D341Med (cell line): ENCODE results near the gene TMEM72.

Source experiments
- DNase-seq: peaks from one replicate; pipeline ENCODE4 v3.0.0; 2012; ENCODE audit warnings: low spot score

TMEM72 gene

DNA sequence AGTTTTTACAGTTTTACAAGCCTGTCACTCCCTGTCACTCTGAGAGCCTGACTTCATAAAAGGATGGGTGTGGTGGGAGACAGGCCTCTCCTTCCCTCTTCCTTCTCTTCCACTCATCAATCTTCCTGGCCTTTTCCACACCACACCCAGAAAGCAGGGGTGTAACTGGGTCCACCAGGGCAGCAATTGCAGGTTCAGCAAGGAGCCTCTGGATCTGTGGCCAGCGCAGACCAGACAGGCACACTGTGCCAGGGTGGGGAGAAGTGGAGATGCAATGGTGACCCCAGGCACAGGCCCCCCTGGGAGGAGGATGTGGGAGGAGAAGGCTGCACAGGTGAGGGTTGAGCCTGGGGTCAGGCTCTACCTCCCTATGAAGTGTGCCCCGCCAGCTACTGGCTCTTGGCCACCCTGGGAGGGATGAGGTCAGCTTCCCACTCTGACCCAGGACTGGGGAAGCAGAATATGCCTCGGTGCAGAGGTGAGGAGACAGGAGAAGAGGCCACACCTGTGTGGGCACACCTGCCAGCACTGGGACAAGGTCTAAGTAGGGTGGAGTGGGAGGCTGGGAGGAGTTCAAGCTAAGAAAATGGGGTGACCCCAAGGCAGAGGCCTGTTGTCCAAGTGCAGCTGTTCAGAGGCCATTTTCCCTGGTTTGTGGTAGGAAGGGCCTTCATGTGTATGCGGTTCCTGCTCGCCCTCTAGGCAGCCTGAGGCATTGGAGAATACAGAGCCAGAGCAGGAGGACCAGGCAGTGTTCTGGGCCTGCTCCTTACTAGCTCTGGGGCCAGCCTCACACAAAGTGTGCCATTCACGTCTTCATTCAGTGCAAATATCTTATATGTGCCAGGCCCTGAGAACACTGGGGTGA, 20.2 kb upstream of the TMEM72 start:
- DNase-seq, result no peak

GRCh38 chr10:44891721-44892120, 19.4 kb upstream of the TMEM72 start:
- no peak for DNase-seq

- DNase-seq, result no peak
Measured at GRCh38 chr10:44893604-44894468, 17.3 kb upstream of the TMEM72 start.

DNA sequence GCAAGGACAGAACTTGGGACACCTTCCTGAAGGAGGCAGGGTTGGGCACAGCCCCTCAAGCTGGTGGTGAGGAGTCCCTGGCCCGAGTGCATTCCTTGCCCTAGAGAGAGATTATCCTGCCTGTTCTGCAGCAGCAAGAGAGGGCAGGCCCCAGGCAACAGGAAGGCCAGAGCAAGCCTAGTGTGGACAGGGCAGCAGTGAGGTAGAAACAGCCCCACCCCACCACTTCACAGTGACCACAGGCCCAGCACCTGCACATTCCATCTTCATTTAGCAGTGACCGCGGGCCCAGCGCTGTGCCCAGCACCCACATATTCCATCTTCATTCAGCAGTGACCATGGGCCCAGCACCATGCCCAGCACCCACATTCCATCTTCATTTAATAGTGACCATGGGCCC, 16.4 kb upstream of the TMEM72 start:
- DNase-seq, result no peak

- DNase-seq, result no peak
Measured at GRCh38 chr10:44895280-44895679, 15.9 kb upstream of the TMEM72 start.

GRCh38 chr10:44897049-44897448, 14.1 kb upstream of the TMEM72 start:
- no peak for DNase-seq

DNA sequence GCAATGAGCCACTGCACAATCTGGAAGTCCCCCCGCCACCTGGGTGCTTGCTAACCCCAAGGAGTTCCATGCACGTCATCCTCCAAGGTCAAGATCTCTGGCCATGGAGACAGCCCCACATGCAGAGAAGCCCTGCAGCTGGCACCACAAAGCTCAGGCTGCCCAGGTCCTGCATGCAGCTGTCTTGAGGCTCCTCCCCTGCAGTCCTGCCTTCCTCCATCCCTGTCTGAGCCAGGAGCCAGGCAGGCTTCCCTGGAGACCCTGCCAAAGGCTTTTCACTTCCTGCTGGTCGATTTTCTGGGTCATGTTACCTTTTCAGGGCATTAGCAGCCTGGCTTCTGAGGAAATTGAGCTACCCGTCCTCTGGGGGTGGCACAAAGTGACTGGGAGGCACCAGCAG, 12.5 kb upstream of the TMEM72 start:
- DNase-seq, result no peak

DNA sequence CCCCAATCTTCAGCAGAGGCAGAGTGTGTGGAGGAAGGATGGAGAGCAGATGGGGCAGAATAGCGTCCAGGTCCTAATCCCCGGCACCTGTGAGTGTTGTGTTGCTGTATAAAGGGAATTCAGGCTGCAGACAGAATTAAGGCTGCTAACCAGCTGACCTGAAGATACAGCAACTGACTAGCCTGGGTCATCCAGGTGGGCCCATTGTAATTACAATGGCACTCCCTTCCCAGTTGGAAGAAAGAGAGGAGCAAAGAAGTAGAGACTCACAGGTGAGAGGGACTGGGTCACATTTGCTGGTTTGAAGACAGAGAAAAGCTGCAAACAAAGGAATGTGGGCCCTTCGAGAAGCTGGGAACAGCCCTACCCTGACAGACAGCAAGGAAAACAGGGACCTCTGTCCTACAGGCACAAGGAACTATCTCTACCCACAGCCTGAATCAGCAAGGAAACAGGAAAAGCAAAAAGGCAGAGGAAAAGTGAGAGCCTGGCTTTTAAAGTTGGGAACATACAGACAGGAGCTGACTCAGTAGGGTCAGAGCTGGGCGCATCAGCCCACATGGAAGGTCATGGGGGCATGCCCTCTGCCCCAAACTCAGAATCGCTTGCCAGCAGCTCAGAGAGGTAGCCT, 11.6 kb upstream of the TMEM72 start:
- no peak for DNase-seq

DNA sequence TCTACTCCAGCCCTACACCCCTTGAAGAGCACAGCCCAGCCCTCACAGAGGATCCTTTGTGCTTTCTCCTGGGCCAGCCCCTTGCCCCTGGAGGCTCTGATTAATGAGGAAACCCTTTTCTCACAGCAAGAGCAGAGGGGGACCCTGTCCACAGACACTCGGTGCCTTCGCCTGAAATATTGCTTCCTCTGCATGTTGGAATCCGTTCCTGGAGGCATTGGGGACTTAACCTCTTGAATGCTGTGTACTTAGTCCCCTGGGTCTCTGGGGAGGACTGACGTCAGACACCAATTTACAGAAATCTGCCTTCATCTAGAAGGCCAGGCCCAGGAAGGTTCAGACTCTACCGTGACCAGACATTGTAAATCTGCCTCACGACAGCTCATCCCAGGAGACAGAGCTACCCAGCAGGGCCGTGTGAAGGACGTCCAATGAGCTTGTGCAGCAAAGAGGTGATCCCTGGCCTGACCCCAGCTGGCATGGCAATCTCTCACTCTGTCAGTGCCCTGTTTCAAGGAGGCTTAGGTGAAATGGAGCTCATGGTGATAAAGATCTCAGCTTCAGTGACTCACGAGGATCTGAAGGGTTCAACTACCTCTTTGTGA, 8.1 kb upstream of the TMEM72 start:
- DNase-seq, result no peak

- DNase-seq, result no peak
Measured at GRCh38 chr10:44906486-44906885, 4.7 kb upstream of the TMEM72 start.

GRCh38 chr10:44907556-44907955, 3.6 kb upstream of the TMEM72 start:
- DNase-seq, result no peak

DNA sequence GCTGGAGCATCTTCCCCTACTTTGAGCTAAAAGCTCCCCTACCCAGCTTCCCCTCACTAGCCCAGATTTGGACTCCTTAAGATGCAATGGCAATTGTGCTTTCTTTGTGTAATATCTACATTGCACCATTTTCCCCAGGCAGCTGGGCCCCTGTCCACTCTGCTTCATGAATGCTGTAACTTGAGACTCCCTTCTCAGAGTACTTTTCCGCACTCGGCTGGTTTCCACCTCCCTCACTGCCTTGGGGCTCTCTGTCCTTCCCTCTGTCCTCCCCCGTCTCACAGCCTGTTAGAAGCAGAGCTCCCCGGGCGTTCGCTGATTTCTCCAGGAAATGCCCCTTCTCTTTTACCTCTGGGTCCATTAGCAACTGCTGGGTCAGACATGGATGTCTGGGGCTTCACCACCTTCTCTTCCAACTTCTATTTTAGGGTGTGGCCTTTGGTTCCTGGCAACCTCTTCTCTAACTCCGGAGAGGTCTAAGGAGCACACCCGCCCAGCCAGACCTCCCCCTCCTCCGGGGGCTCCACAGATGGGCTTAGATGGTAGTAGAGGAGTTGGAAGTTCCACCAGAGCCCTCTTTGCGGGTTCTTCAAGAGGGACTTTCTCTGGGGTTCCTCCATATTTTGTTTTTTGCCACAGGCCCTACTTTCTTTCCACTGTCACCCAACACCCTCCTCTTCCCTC, 2.9 kb upstream of the TMEM72 start:
- DNase-seq, result no peak

DNA sequence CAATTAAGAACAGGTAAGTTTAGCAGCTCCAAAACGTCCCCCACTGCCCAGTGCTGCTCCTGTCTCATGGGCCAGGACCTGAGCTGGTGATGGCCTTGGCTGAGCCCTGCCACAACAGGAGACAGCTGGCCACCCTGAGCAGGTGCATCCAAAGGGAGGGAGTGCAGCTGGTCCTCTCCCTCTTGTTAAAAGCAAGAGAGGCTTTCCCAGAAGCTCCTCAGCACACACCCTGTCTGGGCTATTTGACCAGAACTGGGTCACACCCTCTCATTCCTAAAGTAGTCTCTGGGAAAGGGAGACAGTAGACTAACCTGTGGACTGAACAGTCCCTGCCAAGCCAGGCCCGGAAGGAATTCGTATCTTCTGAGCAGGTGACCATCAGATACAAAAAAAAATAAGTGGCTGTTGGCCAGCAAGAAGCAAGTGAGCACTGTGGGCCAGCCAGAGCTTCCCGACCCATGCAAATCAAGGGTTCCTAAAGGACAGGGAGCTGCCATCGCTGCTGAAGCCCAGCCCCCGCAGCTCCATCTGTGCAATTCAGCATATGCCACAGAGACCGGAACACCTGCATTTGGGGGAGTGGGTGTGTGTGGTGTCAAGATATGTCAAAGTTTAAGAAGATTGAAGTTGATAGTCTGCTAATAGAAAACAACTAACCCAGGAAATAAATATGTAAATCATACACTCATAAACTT, 2.1 kb upstream of the TMEM72 start:
- no peak for DNase-seq

GRCh38 chr10:44909910-44910309, 1.2 kb upstream of the TMEM72 start:
- no peak for DNase-seq

- DNase-seq, result no peak
Measured at GRCh38 chr10:44910602-44911001, 535 bp upstream of the TMEM72 start.

- no peak for DNase-seq
Measured at GRCh38 chr10:44911951-44912350, 814 bp downstream of the TMEM72 start.

- no peak for DNase-seq
Measured at GRCh38 chr10:44913350-44914081, 2.4 kb downstream of the TMEM72 start.

- no peak for DNase-seq
Measured at GRCh38 chr10:44914891-44915290, 3.8 kb downstream of the TMEM72 start.

DNA sequence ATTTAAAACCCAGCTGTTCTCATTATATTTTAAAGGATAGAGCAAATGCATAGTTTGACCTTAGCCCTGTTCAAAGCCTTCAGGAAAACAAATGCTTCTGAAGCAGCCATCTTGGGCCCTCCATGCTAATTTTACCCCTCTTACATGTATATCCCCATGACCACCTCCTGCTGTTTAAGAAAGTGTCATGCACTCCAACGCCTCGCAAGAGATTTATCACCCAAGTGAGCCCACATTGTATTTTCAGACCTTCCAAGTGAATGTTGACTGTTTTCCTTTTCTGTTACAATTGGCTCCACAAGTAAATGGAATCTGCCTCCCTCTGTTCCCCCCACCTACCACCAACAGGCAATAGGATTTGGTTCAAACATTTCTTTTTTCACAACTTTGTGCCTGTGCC, 5.3 kb downstream of the TMEM72 start:
- no peak for DNase-seq

DNA sequence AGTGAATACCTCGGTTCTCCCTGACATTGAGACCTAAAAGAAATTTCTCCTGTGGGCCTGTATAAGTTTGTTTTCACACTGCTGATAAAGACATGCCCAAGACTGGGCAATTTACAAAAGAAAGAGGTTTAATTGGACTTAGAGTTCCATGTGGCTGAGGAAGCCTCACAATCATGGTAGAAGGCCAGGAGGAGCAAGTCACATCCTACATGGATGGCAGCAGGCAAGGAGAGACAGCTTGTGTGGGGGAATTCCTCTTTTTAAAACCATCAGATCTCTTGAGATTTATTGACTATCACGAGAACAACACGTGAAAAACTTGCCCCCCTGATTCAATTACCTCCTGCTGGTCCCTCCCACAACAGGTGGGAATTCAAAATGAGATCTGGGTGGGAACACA, 6.7 kb downstream of the TMEM72 start:
- DNase-seq, result no peak
